ENCODE data around the gene SCYL2. TPM values are rescaled to one million over a fixed set of nuclear protein-coding genes. Genes with fewer than 3 reads are reported as not detected.

Gene SCYL2
- polyA plus RNA-seq, 1 donor from 2014 or later = 101 TPM

DNA sequence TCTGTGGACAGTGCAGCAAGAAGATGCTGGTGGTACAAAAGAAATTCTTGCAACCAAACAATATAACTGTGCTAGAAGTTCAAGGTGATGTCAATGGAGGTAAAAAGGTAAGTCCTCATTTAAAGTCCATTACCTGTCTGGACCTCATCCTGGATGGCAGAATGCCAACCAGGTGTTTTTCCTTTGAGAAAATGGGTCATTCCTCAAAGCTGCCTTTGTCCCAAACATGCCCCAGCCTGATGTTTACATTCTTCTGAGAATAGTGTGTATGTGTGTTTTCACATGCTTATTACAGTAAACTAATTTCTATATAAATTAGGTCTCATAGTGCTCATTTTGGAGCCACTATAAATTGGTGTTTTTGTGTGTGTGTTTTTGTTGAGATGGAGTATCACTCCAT lies 41.5 kb upstream of the SCYL2 start:
- Histone ChIP-seq H3K36me3 (ENCODE audit: insufficient read depth, low read length) (no peaks in the 10 kb centered on the region), H3K27ac (ENCODE audit: low read length) (no peak overlapping the region), H3K4me2 (ENCODE audit: low read length) (no peak overlapping the region), H3K9me2 (ENCODE audit: insufficient read depth, low read length) (no peaks in the 10 kb centered on the region), H3K4me3 (ENCODE audit: low read length) (no peak overlapping the region), H3F3A (ENCODE audit: insufficient read depth, low read length, poor library complexity, severe bottlenecking) (no peaks in the 10 kb centered on the region), H4K20me1 (ENCODE audit: insufficient read depth) (no peaks in the 10 kb centered on the region), H3K79me2 (replicated peaks; ENCODE audit: insufficient read depth, low read length) (no peaks in the 10 kb centered on the region), H3K27me3 (ENCODE audit: insufficient read depth, low read depth, low read length) (no peaks in the 10 kb centered on the region), H3K9ac (ENCODE audit: low read length) (no peak overlapping the region), H2AFZ (ENCODE audit: low read depth, low read length) (no peak overlapping the region), H3K9me3 (ENCODE audit: low read length) (no peaks in the 10 kb centered on the region)
- TF ChIP-seq EZH2 (IDR thresholded peaks at IDR 0.05; ENCODE audit: borderline replicate concordance, insufficient read depth, low read length, poor library complexity, severe bottlenecking) = no peak
- no peak for TF ChIP-seq EP300 (conservative IDR thresholded peaks at IDR 0.05; ENCODE audit: poor library complexity, severe bottlenecking)
- no peak for TF ChIP-seq REST (IDR thresholded peaks at IDR 0.05; ENCODE audit: borderline replicate concordance)
- TF ChIP-seq RAD21 (conservative IDR thresholded peaks at IDR 0.05) = no peak
- no peak for TF ChIP-seq CTCF (IDR thresholded peaks at IDR 0.05; ENCODE audit: poor library complexity, severe bottlenecking)
- no peak for TF ChIP-seq MXI1 (conservative IDR thresholded peaks at IDR 0.05; ENCODE audit: poor library complexity, severe bottlenecking)
- TF ChIP-seq TAF1 (IDR thresholded peaks at IDR 0.05; ENCODE audit: low read depth) = no peak
- TF ChIP-seq POLR2AphosphoS5 (IDR thresholded peaks at IDR 0.05) = no peak
- no peak for TF ChIP-seq SMC3 (conservative IDR thresholded peaks at IDR 0.05; ENCODE audit: poor library complexity)

DNA sequence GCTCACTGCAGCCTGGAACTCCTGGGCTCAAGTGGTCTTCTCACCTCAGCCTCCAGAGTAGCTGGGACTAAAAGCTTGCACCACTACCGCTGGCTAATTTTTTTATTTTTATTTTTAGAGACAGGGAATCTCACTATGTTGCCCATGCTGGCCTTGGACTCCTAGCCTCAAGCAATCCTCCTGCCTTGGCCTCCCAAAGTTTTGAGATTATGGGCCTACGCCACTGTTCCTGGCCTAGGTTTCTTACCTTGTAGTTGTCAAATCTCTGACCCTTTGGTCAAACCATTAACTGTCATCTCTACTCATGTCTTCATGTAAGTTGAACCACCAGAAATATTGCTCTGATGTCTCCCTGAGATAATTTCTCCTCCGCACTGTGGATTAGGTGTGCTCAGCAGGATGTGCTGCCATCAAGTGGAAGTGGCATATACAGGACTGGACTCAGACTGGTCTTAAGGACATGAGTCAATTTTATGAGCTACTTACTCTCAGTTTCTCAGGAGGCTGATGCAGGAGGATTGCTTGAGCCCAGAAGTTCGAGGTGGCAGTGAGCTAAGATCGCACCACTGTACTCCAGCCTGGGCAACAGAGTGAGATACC lies 37.8 kb upstream of the SCYL2 start:
- Histone ChIP-seq H3K9me3 (ENCODE audit: low read length) (no peaks in the 10 kb centered on the region), H3K27me3 (ENCODE audit: insufficient read depth, low read depth, low read length) (no peaks in the 10 kb centered on the region), H4K20me1 (ENCODE audit: insufficient read depth) (no peaks in the 10 kb centered on the region), H2AFZ (ENCODE audit: low read depth, low read length) (no peak overlapping the region), H3K9me2 (ENCODE audit: insufficient read depth, low read length) (no peaks in the 10 kb centered on the region), H3K79me2 (replicated peaks; ENCODE audit: insufficient read depth, low read length) (no peaks in the 10 kb centered on the region), H3K4me2 (ENCODE audit: low read length) (no peak overlapping the region), H3K9ac (ENCODE audit: low read length) (no peak overlapping the region), H3K36me3 (ENCODE audit: insufficient read depth, low read length) (no peaks in the 10 kb centered on the region), H3K4me3 (ENCODE audit: low read length) (no peak overlapping the region), H3F3A (ENCODE audit: insufficient read depth, low read length, poor library complexity, severe bottlenecking) (no peaks in the 10 kb centered on the region), H3K27ac (ENCODE audit: low read length) (no peak overlapping the region)
- TF ChIP-seq REST (IDR thresholded peaks at IDR 0.05; ENCODE audit: borderline replicate concordance) (no peak), MXI1 (conservative IDR thresholded peaks at IDR 0.05; ENCODE audit: poor library complexity, severe bottlenecking) (no peak), RAD21 (conservative IDR thresholded peaks at IDR 0.05) (no peak), EZH2 (IDR thresholded peaks at IDR 0.05; ENCODE audit: borderline replicate concordance, insufficient read depth, low read length, poor library complexity, severe bottlenecking) (no peak), EP300 (conservative IDR thresholded peaks at IDR 0.05; ENCODE audit: poor library complexity, severe bottlenecking) (no peak), CTCF (IDR thresholded peaks at IDR 0.05; ENCODE audit: poor library complexity, severe bottlenecking) (no peak), POLR2AphosphoS5 (IDR thresholded peaks at IDR 0.05) (no peak), TAF1 (IDR thresholded peaks at IDR 0.05; ENCODE audit: low read depth) (no peak), SMC3 (conservative IDR thresholded peaks at IDR 0.05; ENCODE audit: poor library complexity) (no peak)
